HUDEP-2 (cell line): ENCODE data around the gene PPHLN1.

Source experiments
- DNase-seq, 76 experiments: peaks; one replicate each; lab custom pipeline; 2025; ENCODE audit not compliant: unreplicated experiment in 76 of 76; lab: John Stamatoyannopoulos, UW

Gene PPHLN1

DNA sequence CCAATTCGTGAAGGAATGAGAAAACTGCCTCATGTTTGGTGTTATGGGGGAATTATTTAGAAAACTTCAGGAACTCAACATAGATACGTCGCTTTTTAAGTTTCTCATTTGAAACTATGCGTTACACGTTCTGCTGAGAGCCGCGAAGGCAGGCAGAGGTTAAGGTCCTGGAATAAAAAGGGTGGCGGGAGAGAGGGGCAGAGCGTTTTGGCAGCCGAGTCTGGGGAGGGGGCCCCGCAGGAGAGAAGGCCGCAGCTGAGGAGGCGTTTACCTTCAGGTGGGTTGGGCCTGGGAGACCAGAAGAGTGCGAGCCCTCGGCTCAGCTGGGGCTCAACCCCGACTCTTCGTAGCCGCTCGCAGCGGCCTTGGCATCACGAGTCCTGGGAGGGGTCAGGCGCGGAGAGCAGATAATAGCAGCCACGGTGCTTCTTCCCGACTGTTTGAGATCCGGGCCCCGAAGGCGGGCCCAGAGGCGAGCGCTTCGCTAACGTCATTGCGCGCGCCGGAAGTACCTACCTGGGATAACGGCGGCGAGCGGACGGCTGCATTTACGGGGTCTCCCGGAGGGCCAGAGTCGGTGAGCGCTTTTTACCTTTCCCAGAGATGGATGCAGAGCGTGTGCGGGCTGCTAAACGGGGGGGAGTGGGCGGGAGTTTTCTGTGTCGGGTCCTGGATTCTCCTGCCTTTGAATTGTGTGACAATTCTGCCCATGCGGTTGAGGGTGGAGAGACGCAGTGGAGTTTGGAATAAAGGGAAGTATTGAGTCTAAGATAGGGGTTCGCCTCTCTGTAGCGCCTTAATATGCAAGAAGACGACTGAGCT, at the start of gene PPHLN1, which contains the start of gene ZCRB1:
PPHLN1 (plus strand) TSS at position 515 of the 822 bp plus-strand sequence. CDS start 9,736 bp downstream, outside the sequence.
ZCRB1 (minus strand) TSS at position 442 of the 822 bp plus-strand sequence. CDS start 1,992 bp downstream, outside the sequence.
- DNase-seq: peak in 74 of 76 experiments; percentile 28 to 88 (median 79)

DNA sequence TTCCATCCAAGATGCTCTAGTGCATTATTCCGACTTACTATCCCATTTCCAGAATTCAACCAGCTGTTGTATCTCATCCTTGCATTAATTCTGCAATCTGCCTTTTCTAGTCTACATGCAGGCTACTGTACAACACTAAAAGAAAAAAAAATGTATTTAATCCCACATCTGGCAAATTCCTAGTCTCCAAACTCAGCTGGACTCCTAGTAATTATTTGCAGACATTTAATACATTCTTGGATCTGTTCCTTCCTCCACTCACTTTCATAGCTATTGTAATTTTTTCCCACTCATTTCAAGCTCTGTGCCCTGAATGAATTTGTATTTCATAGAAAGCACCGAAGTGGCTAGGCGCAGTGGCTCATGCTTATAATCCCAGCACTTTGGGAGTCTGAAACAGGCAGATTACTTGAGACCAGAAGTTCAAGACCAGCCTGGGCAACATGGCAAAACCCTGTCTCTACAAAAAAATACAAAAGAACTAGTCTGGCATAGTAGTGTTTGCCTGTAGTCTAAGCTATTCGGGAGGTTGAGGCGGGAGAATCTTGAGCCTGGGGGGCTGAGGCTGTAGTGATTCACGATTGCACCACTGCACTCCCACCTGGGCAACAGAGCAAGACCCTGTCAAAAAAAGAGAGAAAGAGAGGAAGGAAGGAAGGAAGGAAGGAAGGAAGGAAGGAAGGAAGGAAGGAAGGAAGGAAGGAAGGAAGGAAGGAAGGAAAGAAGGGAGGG, 48.4 kb upstream of the PPHLN1 start:
- DNase-seq: no peak

GRCh38 chr12:42278128-42278510, 47.8 kb upstream of the PPHLN1 start:
- DNase-seq: no peak

GRCh38 chr12:42281278-42281677, 44.7 kb upstream of the PPHLN1 start:
- no peak for DNase-seq

GRCh38 chr12:42281844-42282243, 44.1 kb upstream of the PPHLN1 start:
- DNase-seq: no peak

- no peak for DNase-seq
These were observed 43.7 kb upstream of the PPHLN1 start for GRCh38 chr12:42282294-42282693.

- DNase-seq: no peak
These were observed 42.2 kb upstream of the PPHLN1 start for GRCh38 chr12:42283739-42284138.

GRCh38 chr12:42284157-42284556, 41.8 kb upstream of the PPHLN1 start:
- no peak for DNase-seq

GRCh38 chr12:42284876-42285275, 41.1 kb upstream of the PPHLN1 start:
- peak in 1 of 76 experiments; percentile 8 for DNase-seq

GRCh38 chr12:42285431-42285830, 40.5 kb upstream of the PPHLN1 start:
- DNase-seq: no peak

- DNase-seq: no peak
These were observed 39.2 kb upstream of the PPHLN1 start for GRCh38 chr12:42286741-42287140.

GRCh38 chr12:42288544-42288943, 37.4 kb upstream of the PPHLN1 start:
- no peak for DNase-seq

DNA sequence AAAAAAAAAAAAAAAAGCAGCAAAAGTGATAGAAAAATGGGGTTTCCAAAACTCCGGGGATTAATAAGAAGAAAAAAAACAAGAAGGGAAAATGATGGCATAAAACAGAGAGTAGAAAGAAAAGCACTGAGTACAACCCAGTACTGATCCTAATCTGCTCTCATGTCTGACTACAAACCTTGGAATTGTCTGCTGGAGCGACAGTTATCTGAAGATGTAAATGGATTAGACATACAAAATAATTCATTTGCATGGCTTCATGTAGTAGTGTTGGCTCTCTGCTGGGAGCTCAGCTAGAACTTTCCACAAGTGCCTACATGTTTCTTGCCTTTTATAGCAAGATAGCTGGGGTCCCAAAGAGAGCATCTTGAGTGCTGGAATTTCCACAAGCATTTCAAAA, 34.3 kb upstream of the PPHLN1 start:
- no peak for DNase-seq

GRCh38 chr12:42296503-42297109, 29.4 kb upstream of the PPHLN1 start:
- peak in 35 of 76 experiments; percentile 1 to 68 (median 37) for DNase-seq

GRCh38 chr12:42298887-42299286, 27.1 kb upstream of the PPHLN1 start:
- no peak for DNase-seq

DNA sequence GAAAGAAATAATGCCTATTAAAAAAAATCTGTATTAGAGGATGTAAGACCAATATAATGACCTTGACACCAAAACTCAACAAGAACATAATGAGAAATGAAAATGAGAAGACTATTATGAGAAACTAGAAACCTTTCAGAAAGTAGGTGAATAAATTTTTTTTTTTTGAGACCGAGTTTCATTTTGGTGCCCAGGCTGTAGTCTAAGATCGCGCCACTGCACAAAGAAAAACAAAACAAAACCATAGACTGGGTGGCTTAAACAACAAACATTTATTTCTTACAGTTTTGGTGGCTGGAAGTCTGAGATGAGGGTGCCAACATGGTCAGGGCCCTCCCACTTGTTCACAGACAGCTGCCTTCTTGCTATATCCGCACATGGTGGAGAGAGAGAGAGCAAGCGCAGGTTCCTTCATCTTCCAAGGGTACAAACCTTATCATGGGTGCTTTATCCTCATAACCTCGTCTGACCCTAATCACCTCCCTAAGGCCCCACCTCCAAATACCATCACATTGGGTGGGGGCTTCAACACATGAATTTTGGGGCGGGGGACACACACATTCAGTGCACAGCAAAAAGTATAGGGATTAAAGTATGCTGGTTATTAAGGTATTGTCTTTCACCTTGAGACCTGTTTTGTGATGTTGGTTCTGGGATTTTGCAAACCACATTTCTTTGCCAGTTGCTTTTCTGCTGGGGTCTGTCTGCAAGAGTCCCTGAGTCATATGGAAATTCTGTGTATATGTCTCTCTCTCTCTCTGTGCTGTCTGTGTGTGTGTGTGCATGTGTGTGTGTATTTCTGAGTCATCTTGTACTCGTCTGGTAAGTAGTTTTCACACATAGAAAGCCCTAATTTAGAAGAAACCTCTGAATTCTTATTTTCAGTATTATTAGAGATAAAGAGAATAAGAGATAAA, 26.3 kb upstream of the PPHLN1 start:
- DNase-seq: peak in 5 of 76 experiments; percentile 0 to 14 (median 8)

DNA sequence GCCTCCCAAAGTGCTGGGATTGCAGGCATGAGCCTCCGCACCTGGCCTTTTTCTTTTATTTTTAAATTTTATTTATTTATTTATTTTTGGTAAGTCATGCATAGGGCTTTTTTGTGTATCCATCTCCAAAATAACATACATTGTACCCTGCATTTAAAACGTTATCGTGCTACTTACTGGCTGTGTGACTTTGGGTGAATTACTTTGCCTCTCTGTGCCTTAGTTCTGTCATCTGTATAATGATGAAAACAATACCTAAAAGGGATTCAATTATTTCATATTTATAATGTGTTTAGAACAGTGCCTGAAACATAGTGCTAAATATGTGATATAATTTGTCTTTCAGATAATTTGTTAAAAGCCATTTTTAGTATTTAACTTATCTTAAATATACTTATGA, 19.7 kb upstream of the PPHLN1 start:
- DNase-seq: no peak

- DNase-seq: no peak
These were observed 17.6 kb upstream of the PPHLN1 start for GRCh38 chr12:42308390-42308789.

DNA sequence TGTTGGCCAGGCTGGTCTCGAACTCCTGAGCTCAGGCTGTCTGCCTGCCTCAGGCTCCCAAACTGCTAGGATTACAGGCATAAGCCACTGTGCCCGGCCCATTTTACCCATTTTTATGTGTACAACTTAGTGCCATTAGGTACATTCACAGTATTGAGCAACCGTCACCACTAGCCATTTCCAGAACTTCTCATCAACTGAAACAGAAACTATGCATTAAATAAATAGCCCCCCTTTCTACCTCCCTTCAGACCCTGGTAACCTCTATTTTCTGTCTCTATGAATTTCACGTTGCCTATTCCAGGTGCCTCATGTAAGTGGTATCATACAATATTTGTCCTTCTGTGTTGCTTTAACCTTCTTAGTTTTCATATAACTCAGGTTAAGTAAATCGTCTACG, 16.0 kb upstream of the PPHLN1 start:
- DNase-seq: no peak

DNA sequence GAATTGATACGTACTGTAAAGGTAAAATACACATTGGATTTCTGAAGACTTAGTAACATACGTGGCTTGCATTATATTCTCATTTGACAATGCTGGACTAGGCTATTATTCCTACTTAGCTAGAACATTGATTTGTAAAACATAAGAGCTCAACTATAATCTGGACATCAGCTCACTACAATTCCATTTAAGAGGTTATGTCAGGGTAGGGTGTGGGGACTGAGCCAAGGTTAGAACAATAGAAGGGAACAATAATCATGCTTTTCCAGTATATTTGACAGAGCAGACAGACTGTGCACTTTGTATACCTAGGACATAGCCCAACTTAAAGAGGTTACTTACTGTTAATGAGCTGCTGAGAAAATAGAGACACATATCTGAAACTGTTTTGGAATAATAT, 10.9 kb upstream of the PPHLN1 start:
- DNase-seq: no peak
